Parathyroid adenoma (tissue), 2 donors: ENCODE data around the gene TMEM134.

Experiments
- H2AFZ ChIP-seq: fragments of 300-600 bp; sonication (generic); one replicate; pipeline ENCODE4 v1.7.0; 2017; ENCODE audit warnings: antibody characterized with exemption, mild to moderate bottlenecking
- H3K27ac ChIP-seq: fragments of 300-600 bp; sonication (generic); one replicate; pipeline ENCODE4 v1.7.0; 2017
- H3K27me3 ChIP-seq: fragments of 300-600 bp; sonication (generic); one replicate; pipeline ENCODE4 v1.7.0; 2017; ENCODE audit warnings: low read length; ENCODE audit not compliant: control insufficient read depth, insufficient read depth
- H3K36me3 ChIP-seq: fragments of 300-600 bp; sonication (generic); one replicate; pipeline ENCODE4 v1.7.0; 2017; ENCODE audit warnings: low read length; ENCODE audit not compliant: control insufficient read depth, insufficient read depth
- H3K4me1 ChIP-seq: fragments of 300-600 bp; sonication (generic); one replicate; pipeline ENCODE4 v1.7.0; 2017; ENCODE audit warnings: control low read depth
- H3K4me2 ChIP-seq: fragments of 300-600 bp; sonication (generic); one replicate; pipeline ENCODE4 v1.7.0; 2017; ENCODE audit warnings: low read length
- H3K4me3 ChIP-seq: fragments of 300-600 bp; sonication (generic); one replicate; pipeline ENCODE4 v1.7.0; 2017; ENCODE audit warnings: low read depth, low read length
- H3K79me2 ChIP-seq: fragments of 300-600 bp; sonication (generic); one replicate; pipeline ENCODE4 v1.7.0; 2017; ENCODE audit warnings: control low read depth
- H3K9ac ChIP-seq: fragments of 300-600 bp; sonication (generic); one replicate; pipeline ENCODE4 v1.7.0; 2017; ENCODE audit warnings: mild to moderate bottlenecking
- H3K9me3 ChIP-seq: fragments of 300-600 bp; sonication (generic); one replicate; pipeline ENCODE4 v1.7.0; 2017; ENCODE audit warnings: low read length; ENCODE audit not compliant: control insufficient read depth
- TF ChIP-seq, protein P1 (sequence below): fragments of 300-600 bp; sonication (generic); IDR thresholded peaks from one replicate; pipeline ENCODE4 v1.7.0; 2017; ENCODE audit warnings: antibody characterized with exemption, mild to moderate bottlenecking
- donor health status: primary hyperparathyroidism.

Gene TMEM134

DNA sequence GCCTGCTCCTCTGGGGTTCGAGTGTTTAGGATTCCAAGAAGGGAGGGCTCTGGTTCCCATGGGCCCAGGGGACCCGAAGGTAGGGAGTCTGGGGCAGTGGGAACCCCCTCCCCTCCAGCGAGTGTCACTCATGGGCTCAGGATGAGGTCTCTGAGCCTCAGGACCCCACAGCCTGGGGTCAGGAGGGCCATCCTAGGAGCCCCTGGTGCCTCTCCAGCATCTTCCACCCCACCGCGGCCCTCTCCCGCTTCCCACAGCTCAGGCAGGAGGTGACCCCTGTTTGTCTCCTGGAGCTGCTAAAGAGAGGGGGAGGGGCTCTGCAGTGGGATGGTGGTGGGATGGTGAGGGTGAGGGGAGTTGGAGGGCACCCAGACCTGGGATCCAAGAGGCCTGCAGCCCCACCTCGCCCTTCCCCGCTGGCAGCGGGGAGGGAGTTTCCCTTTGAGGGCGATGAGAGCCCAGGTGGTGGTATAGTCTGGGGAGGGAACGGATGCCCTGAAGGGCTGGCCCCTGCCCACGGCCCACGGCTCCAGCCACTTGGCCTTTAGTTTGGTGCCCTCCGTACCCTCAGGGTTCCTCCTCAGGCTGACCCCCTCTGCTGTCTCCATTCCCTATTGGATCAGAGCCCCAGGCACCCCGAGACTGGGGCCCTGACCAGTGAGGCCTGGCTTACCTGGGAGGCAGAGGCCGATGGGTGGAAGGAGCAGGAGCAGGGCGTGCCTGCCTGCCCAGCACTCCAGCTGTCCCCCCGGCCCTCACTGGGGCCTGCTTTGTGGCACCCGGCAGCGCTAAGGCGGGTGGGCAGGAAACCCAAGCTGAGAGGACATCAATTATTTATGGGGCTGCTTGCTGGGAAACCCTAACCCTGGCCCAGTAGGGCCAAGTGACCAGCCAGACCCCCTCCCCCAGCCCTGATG is 15.0 kb downstream of the TMEM134 start:
- no peaks in the 10 kb centered on the region for H3K4me1 ChIP-seq
- H3K4me2 ChIP-seq, result no peak overlapping the region

DNA sequence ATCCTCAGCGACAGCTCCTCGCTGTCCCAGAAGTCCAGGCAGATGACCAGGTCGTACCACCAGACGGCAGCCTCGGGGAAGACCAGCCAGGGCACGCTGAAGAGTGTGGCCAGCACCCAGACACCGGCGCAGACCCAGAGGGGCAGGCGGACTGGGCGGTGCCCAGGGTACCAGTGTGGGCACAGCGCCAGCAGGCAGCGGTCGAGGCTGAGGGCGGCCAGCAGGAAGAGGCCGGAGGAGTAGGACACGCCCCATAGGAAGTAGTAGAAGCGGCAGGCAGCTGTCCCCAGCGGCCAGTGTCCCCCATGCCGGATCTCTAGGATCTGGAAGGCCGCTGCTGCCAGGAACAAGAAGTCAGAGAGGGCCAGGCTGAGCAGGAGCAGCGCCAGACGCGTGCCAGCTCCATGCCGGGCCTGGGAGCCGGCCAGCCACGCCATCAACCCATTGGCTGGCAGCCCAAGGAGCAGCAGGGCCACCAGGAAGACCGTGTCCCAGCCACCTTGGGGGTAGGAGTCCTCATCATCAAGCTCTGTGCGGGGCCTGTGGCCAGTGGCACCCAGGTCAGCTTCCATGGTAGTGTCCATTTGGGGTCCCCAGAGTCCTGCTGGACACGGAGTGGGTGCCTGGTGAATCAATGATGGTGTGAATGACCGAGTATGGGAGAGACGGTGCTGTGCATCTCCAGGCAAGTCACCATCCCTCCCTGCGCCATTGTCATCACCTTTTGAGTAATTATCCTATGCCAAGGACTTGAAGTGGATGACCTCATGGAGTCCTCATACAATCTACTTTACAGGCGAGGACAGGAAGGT is 16.7 kb downstream of the TMEM134 start, which contains the start of gene GPR152:
TSS of gene GPR152 (minus strand) at position 589 of the 812 bp plus-strand sequence. CDS start at position 584, 5 bp downstream.
- H2AFZ ChIP-seq, result no peak within 1 kb of the TSS
- H3K4me2 ChIP-seq, result no peak within 1 kb of the TSS
- H3K27ac ChIP-seq, result no peak within 1 kb of the TSS
- H3K9me3 ChIP-seq, result no peaks in the 10 kb centered on the region
- H3K36me3 ChIP-seq, result no peaks in the 10 kb centered on the region
- H3K4me3 ChIP-seq, result no peak within 1 kb of the TSS
- H3K9ac ChIP-seq, result no peak within 1 kb of the TSS
- no peaks in the 10 kb centered on the region for H3K4me1 ChIP-seq
- TF ChIP-seq, protein P1, sequence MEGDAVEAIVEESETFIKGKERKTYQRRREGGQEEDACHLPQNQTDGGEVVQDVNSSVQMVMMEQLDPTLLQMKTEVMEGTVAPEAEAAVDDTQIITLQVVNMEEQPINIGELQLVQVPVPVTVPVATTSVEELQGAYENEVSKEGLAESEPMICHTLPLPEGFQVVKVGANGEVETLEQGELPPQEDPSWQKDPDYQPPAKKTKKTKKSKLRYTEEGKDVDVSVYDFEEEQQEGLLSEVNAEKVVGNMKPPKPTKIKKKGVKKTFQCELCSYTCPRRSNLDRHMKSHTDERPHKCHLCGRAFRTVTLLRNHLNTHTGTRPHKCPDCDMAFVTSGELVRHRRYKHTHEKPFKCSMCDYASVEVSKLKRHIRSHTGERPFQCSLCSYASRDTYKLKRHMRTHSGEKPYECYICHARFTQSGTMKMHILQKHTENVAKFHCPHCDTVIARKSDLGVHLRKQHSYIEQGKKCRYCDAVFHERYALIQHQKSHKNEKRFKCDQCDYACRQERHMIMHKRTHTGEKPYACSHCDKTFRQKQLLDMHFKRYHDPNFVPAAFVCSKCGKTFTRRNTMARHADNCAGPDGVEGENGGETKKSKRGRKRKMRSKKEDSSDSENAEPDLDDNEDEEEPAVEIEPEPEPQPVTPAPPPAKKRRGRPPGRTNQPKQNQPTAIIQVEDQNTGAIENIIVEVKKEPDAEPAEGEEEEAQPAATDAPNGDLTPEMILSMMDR, result no peak
- no peaks in the 10 kb centered on the region for H3K79me2 ChIP-seq
- no peaks in the 10 kb centered on the region for H3K27me3 ChIP-seq

More for the DNA sequence above, 15.0 kb downstream of the TMEM134 start:
- Histone ChIP-seq H3K9ac (no peak overlapping the region), H3K9me3 (no peaks in the 10 kb centered on the region), H3K4me3 (no peak overlapping the region), H3K27ac (no peak overlapping the region), H3K27me3 (no peaks in the 10 kb centered on the region), H3K36me3 (no peaks in the 10 kb centered on the region), H3K79me2 (no peaks in the 10 kb centered on the region), H2AFZ (no peak overlapping the region)
- TF ChIP-seq, protein P1, result no peak

DNA sequence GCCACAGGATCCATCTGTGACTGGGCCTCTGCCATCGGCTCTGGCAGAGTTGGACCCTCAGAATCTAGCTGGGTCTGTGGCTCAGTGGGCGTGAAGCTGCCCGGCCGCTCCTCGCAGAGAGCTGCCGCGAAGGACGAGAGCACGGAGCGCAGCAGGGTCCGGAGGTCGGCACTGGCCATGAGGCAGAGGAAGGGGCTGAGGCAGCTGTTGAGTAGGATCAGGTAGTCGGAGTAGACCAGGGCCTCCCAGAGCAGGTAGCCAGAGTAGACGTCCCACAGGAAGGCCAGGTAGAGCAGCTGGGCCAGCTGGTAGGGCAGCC is 17.4 kb downstream of the TMEM134 start:
- Histone ChIP-seq H3K79me2 (no peaks in the 10 kb centered on the region), H3K4me3 (no peak overlapping the region), H3K9me3 (no peaks in the 10 kb centered on the region), H3K4me1 (no peaks in the 10 kb centered on the region), H3K36me3 (no peaks in the 10 kb centered on the region), H3K27me3 (no peaks in the 10 kb centered on the region), H3K9ac (no peak overlapping the region), H2AFZ (no peak overlapping the region), H3K4me2 (no peak overlapping the region), H3K27ac (no peak overlapping the region)
- TF ChIP-seq, protein P1, result no peak

DNA sequence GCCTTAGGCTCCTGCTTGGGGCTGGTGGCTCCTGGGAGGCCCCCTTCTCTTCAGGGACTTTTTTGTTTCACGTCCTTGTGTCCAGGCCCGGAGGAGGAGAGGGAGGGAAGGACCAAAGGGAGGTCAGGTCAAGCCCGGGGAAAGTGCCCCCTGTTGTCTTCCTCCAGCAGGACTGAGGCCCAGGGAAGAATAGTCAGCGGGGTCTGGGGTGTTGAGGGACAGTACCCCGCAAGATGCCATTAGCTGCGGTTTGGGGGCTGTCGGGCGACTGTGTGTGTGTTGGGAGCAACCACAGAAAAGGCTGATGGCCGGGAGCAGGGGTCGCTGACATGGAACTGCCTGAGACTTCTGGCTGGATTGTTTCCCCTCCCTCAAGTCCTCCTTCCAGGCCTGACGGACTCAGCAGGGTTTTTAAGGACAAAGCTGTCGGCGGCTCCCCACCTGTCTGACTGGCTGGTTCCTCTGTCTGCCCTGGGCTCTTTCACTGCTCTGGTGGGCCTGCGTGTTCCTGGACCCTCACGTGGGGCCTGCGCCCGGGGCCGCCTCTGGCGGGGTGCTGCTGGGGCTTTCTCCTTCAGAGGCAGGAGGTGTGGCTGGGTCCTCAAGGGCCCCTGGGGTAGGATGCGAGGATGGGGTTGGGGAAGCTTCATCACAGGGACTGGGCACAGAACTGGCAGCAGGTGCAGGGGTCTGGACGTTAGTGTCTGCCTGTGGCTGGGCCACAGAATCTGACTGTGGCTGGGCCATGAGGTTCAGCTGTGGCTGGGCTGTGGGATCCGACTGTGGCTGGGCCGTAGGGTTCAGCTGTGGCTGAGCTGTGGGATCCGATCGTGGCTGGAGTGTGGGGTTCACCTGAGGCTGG is 18.0 kb downstream of the TMEM134 start:
- H3K4me1 ChIP-seq, result no peaks in the 10 kb centered on the region
- H3K9me3 ChIP-seq, result no peaks in the 10 kb centered on the region
- TF ChIP-seq, protein P1, result no peak
- no peaks in the 10 kb centered on the region for H3K27me3 ChIP-seq
- H2AFZ ChIP-seq, result no peak overlapping the region
- no peak overlapping the region for H3K9ac ChIP-seq
- H3K4me3 ChIP-seq, result no peak overlapping the region
- H3K27ac ChIP-seq, result no peak overlapping the region
- H3K79me2 ChIP-seq, result no peaks in the 10 kb centered on the region
- H3K36me3 ChIP-seq, result no peaks in the 10 kb centered on the region
- H3K4me2 ChIP-seq, result no peak overlapping the region
